Upper lobe of left lung (tissue), 4 donors: ENCODE measurements around the gene ARRB1.

Source experiments
- CTCF ChIP-seq, 6 experiments: fragments of 450-650 bp in 4 of 6; fragments of 200-600 bp in 2 of 6; sonication (generic) in 2 of 6; IDR thresholded peaks; one replicate each; pipeline ENCODE4 v1.5.1; 2016 to 2019; ENCODE audit warnings: antibody characterized with exemption in 6 of 6
- POLR2A ChIP-seq, 4 donors: fragments of 450-650 bp; IDR thresholded peaks; one replicate each; pipeline ENCODE4 v1.5.1; 2016 to 2017; ENCODE audit warnings: antibody characterized with exemption in 4 of 4, mild to moderate bottlenecking in 2 of 4
- POLR2AphosphoS5 ChIP-seq, 2 donors: sonication (generic); formaldehyde crosslinking; IDR thresholded peaks; one replicate each; pipeline ENCODE4 v1.5.1; 2017; ENCODE audit warnings: antibody characterized with exemption in 2 of 2

GRCh38 chr11:75350743-75351540 is 519 bp downstream of the ARRB1 start:
- peak in 4 of 6 experiments; percentile 7 to 33 (median 24) for TF ChIP-seq CTCF (IDR thresholded peaks at IDR 0.05)
- TF ChIP-seq POLR2A (IDR thresholded peaks at IDR 0.05), result no peak
- TF ChIP-seq POLR2AphosphoS5 (IDR thresholded peaks at IDR 0.05), result no peak
